ENCODE data around the gene MAD1L1. TPM values are rescaled to one million over a fixed set of nuclear protein-coding genes. Genes with fewer than 3 reads are reported as not detected.

Gene MAD1L1
- total RNA-seq, 1 donor, result 57.9 TPM

- DNase-seq (ENCODE audit: low read depth in 2 of 3, low spot score in 2 of 3), result no peak
These were observed 29.6 kb downstream of the MAD1L1 start for GRCh38 chr7:2202901-2203765.

- DNase-seq (ENCODE audit: low read depth in 2 of 3, low spot score in 2 of 3), result no peak
These were observed 30.4 kb downstream of the MAD1L1 start for GRCh38 chr7:2202361-2202761.

- no peak for DNase-seq (ENCODE audit: low read depth in 2 of 3, low spot score in 2 of 3)
These were observed 30.9 kb downstream of the MAD1L1 start for GRCh38 chr7:2201686-2202360.

GRCh38 chr7:2201128-2201527, 31.6 kb downstream of the MAD1L1 start:
- no peak for DNase-seq (ENCODE audit: low read depth in 2 of 3, low spot score in 2 of 3)

GRCh38 chr7:2200584-2200980, 32.2 kb downstream of the MAD1L1 start:
- DNase-seq (ENCODE audit: low read depth in 2 of 3, low spot score in 2 of 3), result no peak

GRCh38 chr7:2199956-2200583, 32.7 kb downstream of the MAD1L1 start:
- no peak for DNase-seq (ENCODE audit: low read depth in 2 of 3, low spot score in 2 of 3)

GRCh38 chr7:2199528-2199927, 33.2 kb downstream of the MAD1L1 start:
- no peak for DNase-seq (ENCODE audit: low read depth in 2 of 3, low spot score in 2 of 3)

- no peak for DNase-seq (ENCODE audit: low read depth in 2 of 3, low spot score in 2 of 3)
These were observed 34.0 kb downstream of the MAD1L1 start for GRCh38 chr7:2198760-2199159.

- DNase-seq (ENCODE audit: low read depth in 2 of 3, low spot score in 2 of 3), result no peak
These were observed 34.5 kb downstream of the MAD1L1 start for GRCh38 chr7:2198206-2198605.

- no peak for DNase-seq (ENCODE audit: low read depth in 2 of 3, low spot score in 2 of 3)
These were observed 35.1 kb downstream of the MAD1L1 start for GRCh38 chr7:2197436-2198155.

- DNase-seq (ENCODE audit: low read depth in 2 of 3, low spot score in 2 of 3), result no peak
These were observed 36.1 kb downstream of the MAD1L1 start for GRCh38 chr7:2196381-2197378.

GRCh38 chr7:2195400-2196246, 37.1 kb downstream of the MAD1L1 start:
- no peak for DNase-seq (ENCODE audit: low read depth in 2 of 3, low spot score in 2 of 3)

- no peak for DNase-seq (ENCODE audit: low read depth in 2 of 3, low spot score in 2 of 3)
These were observed 39.0 kb downstream of the MAD1L1 start for GRCh38 chr7:2193575-2194305.

GRCh38 chr7:2192831-2193534, 39.8 kb downstream of the MAD1L1 start:
- DNase-seq (ENCODE audit: low read depth in 2 of 3, low spot score in 2 of 3), result no peak

GRCh38 chr7:2191016-2191415, 41.7 kb downstream of the MAD1L1 start:
- no peak for DNase-seq (ENCODE audit: low read depth in 2 of 3, low spot score in 2 of 3)

- DNase-seq (ENCODE audit: low read depth in 2 of 3, low spot score in 2 of 3), result no peak
These were observed 42.2 kb downstream of the MAD1L1 start for GRCh38 chr7:2190531-2190930.

- no peak for DNase-seq (ENCODE audit: low read depth in 2 of 3, low spot score in 2 of 3)
These were observed 46.6 kb downstream of the MAD1L1 start for GRCh38 chr7:2186166-2186565.

GRCh38 chr7:2185715-2186114, 47.0 kb downstream of the MAD1L1 start:
- no peak for DNase-seq (ENCODE audit: low read depth in 2 of 3, low spot score in 2 of 3)

Measured in hematopoietic multipotent progenitor cell (in vitro differentiated cells).